ENCODE data around the gene RNF152. TPM values are rescaled to one million over a fixed set of nuclear protein-coding genes. Genes with fewer than 3 reads are reported as not detected.

The RNF152 gene
- total RNA-seq, 1 donor from 2014 or later: 24.1 TPM

DNA sequence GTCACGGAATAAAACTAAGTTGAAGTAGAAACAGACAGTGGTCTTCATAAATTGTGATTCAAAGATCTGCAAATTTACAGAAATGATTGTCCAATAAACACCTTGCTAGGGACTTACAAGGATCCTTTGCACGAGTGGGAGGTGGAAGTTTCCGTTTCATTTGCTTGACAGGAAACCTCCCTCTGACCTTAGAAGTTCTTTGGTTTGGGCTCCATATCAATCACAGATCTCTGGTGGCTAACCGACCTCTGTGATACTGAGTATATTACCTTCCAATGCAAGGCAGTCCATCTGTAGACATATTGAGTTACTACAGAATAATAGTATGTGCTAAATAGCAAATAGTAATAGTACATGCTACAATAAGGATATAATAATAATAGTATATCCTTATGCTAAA, 33.7 kb upstream of the RNF152 start:
- TF ChIP-seq EZH2 (IDR thresholded peaks at IDR 0.05) (no peak), CTCF (IDR thresholded peaks at IDR 0.05) (no peak), EZH2phosphoT487 (IDR thresholded peaks at IDR 0.05) (no peak)
- H3K36me3 Mint-ChIP-seq: peaks cover 8% of the 10 kb centered on the region
- H3K4me3 ChIP-seq: no peak overlapping the region
- H3F3A ChIP-seq (ENCODE audit: low read depth): peaks cover 13% of the 10 kb centered on the region
- peaks cover 6% of the 10 kb centered on the region for H3K27me3 Mint-ChIP-seq (ENCODE audit: insufficient read depth, low read depth)
- peaks cover 18% of the 10 kb centered on the region for H3K9me3 Mint-ChIP-seq
- H2AFZ ChIP-seq (replicated peaks): no peak overlapping the region
- no peaks in the 10 kb centered on the region for H3K9me3 ChIP-seq (ENCODE audit: low read depth)
- no peaks in the 10 kb centered on the region for H3K27me3 ChIP-seq
- H3K4me2 ChIP-seq: no peak overlapping the region
- no peaks in the 10 kb centered on the region for H3K79me2 ChIP-seq (ENCODE audit: low read depth)
- no peaks in the 10 kb centered on the region for H3K36me3 ChIP-seq
- no peak overlapping the region for H3K9ac ChIP-seq
- DNase-seq (ENCODE audit: low spot score): no peak
- H3K27ac Mint-ChIP-seq: no peak overlapping the region
- peaks cover 9% of the 10 kb centered on the region for H3K4me1 ChIP-seq
- no peaks in the 10 kb centered on the region for H4K20me1 ChIP-seq (ENCODE audit: low read depth)
- H3K27ac ChIP-seq: no peak overlapping the region
- peaks cover 4% of the 10 kb centered on the region for H3K4me1 Mint-ChIP-seq
- H3K4me3 Mint-ChIP-seq: no peak overlapping the region

GRCh38 chr18:61924550-61924949, 31.7 kb upstream of the RNF152 start:
- peaks cover 3% of the 10 kb centered on the region for H3K27me3 Mint-ChIP-seq (ENCODE audit: insufficient read depth, low read depth)
- peaks cover 3% of the 10 kb centered on the region for H3F3A ChIP-seq (ENCODE audit: low read depth)
- no peak overlapping the region for H3K4me2 ChIP-seq
- H3K27ac Mint-ChIP-seq: no peak overlapping the region
- no peaks in the 10 kb centered on the region for H3K27me3 ChIP-seq
- H3K9ac ChIP-seq: no peak overlapping the region
- no peaks in the 10 kb centered on the region for H3K79me2 ChIP-seq (ENCODE audit: low read depth)
- peaks cover 4% of the 10 kb centered on the region for H3K36me3 Mint-ChIP-seq
- no peaks in the 10 kb centered on the region for H3K36me3 ChIP-seq
- H3K4me3 ChIP-seq: no peak overlapping the region
- H3K9me3 Mint-ChIP-seq: peaks cover 15% of the 10 kb centered on the region
- H3K9me3 ChIP-seq (ENCODE audit: low read depth): no peaks in the 10 kb centered on the region
- peaks cover under 1% of the 10 kb centered on the region for H3K4me1 Mint-ChIP-seq
- no peak overlapping the region for H3K27ac ChIP-seq
- DNase-seq (ENCODE audit: low spot score): no peak
- H3K4me3 Mint-ChIP-seq: no peak overlapping the region
- peaks cover 4% of the 10 kb centered on the region for H3K4me1 ChIP-seq
- TF ChIP-seq EZH2phosphoT487 (IDR thresholded peaks at IDR 0.05) (no peak), CTCF (IDR thresholded peaks at IDR 0.05) (no peak), EZH2 (IDR thresholded peaks at IDR 0.05) (no peak)
- H4K20me1 ChIP-seq (ENCODE audit: low read depth): no peaks in the 10 kb centered on the region
- H2AFZ ChIP-seq (replicated peaks): no peak overlapping the region

DNA sequence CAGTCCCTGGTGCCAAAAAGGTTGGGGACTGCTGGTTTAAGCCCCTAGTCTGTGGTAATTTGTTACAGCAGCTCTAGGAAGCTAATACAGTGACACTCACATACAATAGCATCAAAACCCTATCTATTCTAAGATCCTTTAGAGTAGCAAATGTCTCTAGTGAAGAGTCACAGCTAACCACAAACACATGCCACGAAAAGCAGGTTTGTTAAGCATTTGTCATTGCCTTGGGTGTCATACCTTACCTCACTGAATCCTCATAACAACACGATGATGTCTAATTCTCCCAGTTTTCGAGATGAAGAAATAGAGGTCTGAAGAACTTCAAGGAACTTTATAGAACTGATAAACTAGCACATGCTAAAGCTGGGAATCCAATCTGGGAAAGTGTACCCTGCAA, 29.6 kb upstream of the RNF152 start:
- peaks cover 4% of the 10 kb centered on the region for H3K4me1 Mint-ChIP-seq
- H3K36me3 ChIP-seq: no peaks in the 10 kb centered on the region
- no peaks in the 10 kb centered on the region for H3K4me1 ChIP-seq
- TF ChIP-seq EZH2phosphoT487 (IDR thresholded peaks at IDR 0.05) (no peak), EZH2 (IDR thresholded peaks at IDR 0.05) (no peak), CTCF (IDR thresholded peaks at IDR 0.05) (no peak)
- H4K20me1 ChIP-seq (ENCODE audit: low read depth): no peaks in the 10 kb centered on the region
- peaks cover 7% of the 10 kb centered on the region for H3K9me3 Mint-ChIP-seq
- no peak overlapping the region for H3K4me3 ChIP-seq
- H3K79me2 ChIP-seq (ENCODE audit: low read depth): no peaks in the 10 kb centered on the region
- H2AFZ ChIP-seq (replicated peaks): no peak overlapping the region
- H3K4me3 Mint-ChIP-seq: no peak overlapping the region
- H3K9me3 ChIP-seq (ENCODE audit: low read depth): no peaks in the 10 kb centered on the region
- no peaks in the 10 kb centered on the region for H3K36me3 Mint-ChIP-seq
- DNase-seq (ENCODE audit: low spot score): no peak
- no peak overlapping the region for H3K27ac Mint-ChIP-seq
- no peaks in the 10 kb centered on the region for H3K27me3 ChIP-seq
- no peak overlapping the region for H3K27ac ChIP-seq
- H3K27me3 Mint-ChIP-seq (ENCODE audit: insufficient read depth, low read depth): no peaks in the 10 kb centered on the region
- H3F3A ChIP-seq (ENCODE audit: low read depth): no peaks in the 10 kb centered on the region
- no peak overlapping the region for H3K4me2 ChIP-seq
- H3K9ac ChIP-seq: no peak overlapping the region
